ENCODE data around the gene GAA.

GAA gene

DNA sequence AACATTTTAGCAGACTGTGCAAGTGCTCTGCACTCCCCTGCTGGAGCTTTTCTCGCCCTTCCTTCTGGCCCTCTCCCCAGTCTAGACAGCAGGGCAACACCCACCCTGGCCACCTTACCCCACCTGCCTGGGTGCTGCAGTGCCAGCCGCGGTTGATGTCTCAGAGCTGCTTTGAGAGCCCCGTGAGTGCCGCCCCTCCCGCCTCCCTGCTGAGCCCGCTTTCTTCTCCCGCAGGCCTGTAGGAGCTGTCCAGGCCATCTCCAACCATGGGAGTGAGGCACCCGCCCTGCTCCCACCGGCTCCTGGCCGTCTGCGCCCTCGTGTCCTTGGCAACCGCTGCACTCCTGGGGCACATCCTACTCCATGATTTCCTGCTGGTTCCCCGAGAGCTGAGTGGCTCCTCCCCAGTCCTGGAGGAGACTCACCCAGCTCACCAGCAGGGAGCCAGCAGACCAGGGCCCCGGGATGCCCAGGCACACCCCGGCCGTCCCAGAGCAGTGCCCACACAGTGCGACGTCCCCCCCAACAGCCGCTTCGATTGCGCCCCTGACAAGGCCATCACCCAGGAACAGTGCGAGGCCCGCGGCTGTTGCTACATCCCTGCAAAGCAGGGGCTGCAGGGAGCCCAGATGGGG is 3.1 kb downstream of the GAA start:
- Histone ChIP-seq H3K4me3 (ENCODE audit: low read length in 2 of 2) (no peak overlapping the region), H3K27me3 (ENCODE audit: control insufficient read depth in 2 of 2, insufficient read depth in 2 of 2, low read length in 2 of 2) (no peaks in the 10 kb centered on the region), H3K9ac (ENCODE audit: low read depth in 1 of 2, low read length in 2 of 2) (no peak overlapping the region), H3K9me3 (ENCODE audit: control insufficient read depth in 2 of 2, low read length in 2 of 2) (no peaks in the 10 kb centered on the region), H3K27ac (ENCODE audit: low read depth in 2 of 2, low read length in 2 of 2) (no peak overlapping the region), H3K36me3 (ENCODE audit: control insufficient read depth in 2 of 2, insufficient read depth in 2 of 2, low read length in 2 of 2) (no peaks in the 10 kb centered on the region), H3K4me1 (ENCODE audit: control insufficient read depth in 2 of 2, insufficient read depth in 2 of 2, low read length in 2 of 2) (peaks cover 4 to 9% of the 10 kb centered on the region in 2 donors)

DNA sequence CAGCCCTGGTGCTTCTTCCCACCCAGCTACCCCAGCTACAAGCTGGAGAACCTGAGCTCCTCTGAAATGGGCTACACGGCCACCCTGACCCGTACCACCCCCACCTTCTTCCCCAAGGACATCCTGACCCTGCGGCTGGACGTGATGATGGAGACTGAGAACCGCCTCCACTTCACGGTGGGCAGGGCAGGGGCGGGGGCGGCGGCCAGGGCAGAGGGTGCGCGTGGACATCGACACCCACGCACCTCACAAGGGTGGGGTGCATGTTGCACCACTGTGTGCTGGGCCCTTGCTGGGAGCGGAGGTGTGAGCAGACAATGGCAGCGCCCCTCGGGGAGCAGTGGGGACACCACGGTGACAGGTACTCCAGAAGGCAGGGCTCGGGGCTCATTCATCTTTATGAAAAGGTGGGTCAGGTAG is 3.6 kb downstream of the GAA start:
- no peak overlapping the region for H3K9ac ChIP-seq (ENCODE audit: low read depth in 1 of 2, low read length in 2 of 2)
- no peak overlapping the region for H3K4me3 ChIP-seq (ENCODE audit: low read length in 2 of 2)
- no peaks in the 10 kb centered on the region for H3K9me3 ChIP-seq (ENCODE audit: control insufficient read depth in 2 of 2, low read length in 2 of 2)
- H3K36me3 ChIP-seq (ENCODE audit: control insufficient read depth in 2 of 2, insufficient read depth in 2 of 2, low read length in 2 of 2): no peaks in the 10 kb centered on the region
- no peak overlapping the region for H3K27ac ChIP-seq (ENCODE audit: low read depth in 2 of 2, low read length in 2 of 2)
- no peaks in the 10 kb centered on the region for H3K27me3 ChIP-seq (ENCODE audit: control insufficient read depth in 2 of 2, insufficient read depth in 2 of 2, low read length in 2 of 2)
- peaks cover 4 to 9% of the 10 kb centered on the region in 2 donors for H3K4me1 ChIP-seq (ENCODE audit: control insufficient read depth in 2 of 2, insufficient read depth in 2 of 2, low read length in 2 of 2)

DNA sequence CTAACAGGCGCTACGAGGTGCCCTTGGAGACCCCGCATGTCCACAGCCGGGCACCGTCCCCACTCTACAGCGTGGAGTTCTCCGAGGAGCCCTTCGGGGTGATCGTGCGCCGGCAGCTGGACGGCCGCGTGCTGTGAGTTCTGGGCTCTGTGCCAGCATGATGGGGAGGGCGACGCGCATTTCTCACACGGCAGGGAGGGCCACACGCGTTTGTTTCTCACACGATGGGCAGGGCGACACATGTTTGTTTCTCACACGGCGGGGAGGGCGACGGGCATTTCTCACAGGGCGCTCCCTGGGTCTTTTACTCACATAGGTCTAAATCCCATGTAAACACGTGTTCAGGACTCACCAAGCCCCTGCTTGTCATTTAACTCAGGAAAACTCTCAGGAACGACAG is 4.4 kb downstream of the GAA start:
- Histone ChIP-seq H3K9ac (ENCODE audit: low read depth in 1 of 2, low read length in 2 of 2) (no peak overlapping the region), H3K27ac (ENCODE audit: low read depth in 2 of 2, low read length in 2 of 2) (no peak overlapping the region), H3K4me1 (ENCODE audit: control insufficient read depth in 2 of 2, insufficient read depth in 2 of 2, low read length in 2 of 2) (peaks cover 4 to 6% of the 10 kb centered on the region in 2 donors)

DNA sequence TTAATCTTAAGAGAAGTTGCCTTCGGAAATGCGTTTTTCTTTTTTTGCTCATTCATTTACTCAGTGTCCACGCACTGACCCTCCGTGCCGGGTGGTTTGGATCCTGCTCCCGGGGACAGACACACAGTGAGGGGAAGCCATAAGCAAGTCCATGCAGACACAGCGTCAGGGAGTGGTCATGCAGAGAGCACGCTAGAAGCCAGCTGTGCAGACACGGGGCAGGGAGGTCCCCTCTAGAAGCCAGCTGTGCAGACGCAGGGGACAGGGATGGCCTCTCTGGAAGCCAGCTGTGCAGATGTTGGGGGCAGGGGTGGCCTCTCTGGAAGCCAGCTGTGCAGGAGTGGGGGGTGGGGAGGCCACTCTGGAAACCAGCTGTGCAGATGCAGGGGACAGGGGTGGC is 4.8 kb downstream of the GAA start:
- Histone ChIP-seq H3K27ac (ENCODE audit: low read depth in 2 of 2, low read length in 2 of 2) (no peak overlapping the region), H3K9me3 (ENCODE audit: control insufficient read depth in 2 of 2, low read length in 2 of 2) (no peaks in the 10 kb centered on the region), H3K9ac (ENCODE audit: low read depth in 1 of 2, low read length in 2 of 2) (no peak overlapping the region), H3K27me3 (ENCODE audit: control insufficient read depth in 2 of 2, insufficient read depth in 2 of 2, low read length in 2 of 2) (no peaks in the 10 kb centered on the region), H3K4me1 (ENCODE audit: control insufficient read depth in 2 of 2, insufficient read depth in 2 of 2, low read length in 2 of 2) (peaks cover 4 to 5% of the 10 kb centered on the region in 2 donors), H3K36me3 (ENCODE audit: control insufficient read depth in 2 of 2, insufficient read depth in 2 of 2, low read length in 2 of 2) (no peaks in the 10 kb centered on the region), H3K4me3 (ENCODE audit: low read length in 2 of 2) (no peak overlapping the region)

More for the DNA sequence above, 4.4 kb downstream of the GAA start:
- H3K36me3 ChIP-seq (ENCODE audit: control insufficient read depth in 2 of 2, insufficient read depth in 2 of 2, low read length in 2 of 2): no peaks in the 10 kb centered on the region
- H3K4me3 ChIP-seq (ENCODE audit: low read length in 2 of 2): no peak overlapping the region
- H3K27me3 ChIP-seq (ENCODE audit: control insufficient read depth in 2 of 2, insufficient read depth in 2 of 2, low read length in 2 of 2): no peaks in the 10 kb centered on the region
- no peaks in the 10 kb centered on the region for H3K9me3 ChIP-seq (ENCODE audit: control insufficient read depth in 2 of 2, low read length in 2 of 2)

DNA sequence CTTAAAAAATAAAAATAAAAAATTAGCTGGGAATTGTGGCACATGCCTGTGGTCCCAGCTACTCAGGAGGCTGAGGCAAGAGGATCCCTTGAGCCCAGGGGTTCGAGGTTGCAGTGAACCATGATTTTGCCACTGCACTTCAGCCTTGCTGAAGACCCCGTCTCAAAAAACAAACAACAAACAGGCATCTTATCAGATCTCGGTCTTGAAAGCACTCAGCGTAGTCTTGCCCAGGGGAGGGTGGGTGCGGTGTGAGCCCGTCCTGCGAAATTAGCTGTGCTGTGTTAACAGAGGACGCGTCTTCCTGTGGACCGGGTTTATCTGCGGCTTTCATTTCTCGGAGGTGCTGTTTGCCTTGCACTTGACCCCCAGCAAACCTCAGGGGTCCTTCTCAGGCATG is 5.4 kb downstream of the GAA start:
- Histone ChIP-seq H3K27me3 (ENCODE audit: control insufficient read depth in 2 of 2, insufficient read depth in 2 of 2, low read length in 2 of 2) (no peaks in the 10 kb centered on the region), H3K9ac (ENCODE audit: low read depth in 1 of 2, low read length in 2 of 2) (no peak overlapping the region), H3K27ac (ENCODE audit: low read depth in 2 of 2, low read length in 2 of 2) (no peak overlapping the region), H3K4me3 (ENCODE audit: low read length in 2 of 2) (no peak overlapping the region), H3K9me3 (ENCODE audit: control insufficient read depth in 2 of 2, low read length in 2 of 2) (no peaks in the 10 kb centered on the region), H3K36me3 (ENCODE audit: control insufficient read depth in 2 of 2, insufficient read depth in 2 of 2, low read length in 2 of 2) (no peaks in the 10 kb centered on the region), H3K4me1 (ENCODE audit: control insufficient read depth in 2 of 2, insufficient read depth in 2 of 2, low read length in 2 of 2) (peaks cover 3 to 5% of the 10 kb centered on the region in 2 donors)

DNA sequence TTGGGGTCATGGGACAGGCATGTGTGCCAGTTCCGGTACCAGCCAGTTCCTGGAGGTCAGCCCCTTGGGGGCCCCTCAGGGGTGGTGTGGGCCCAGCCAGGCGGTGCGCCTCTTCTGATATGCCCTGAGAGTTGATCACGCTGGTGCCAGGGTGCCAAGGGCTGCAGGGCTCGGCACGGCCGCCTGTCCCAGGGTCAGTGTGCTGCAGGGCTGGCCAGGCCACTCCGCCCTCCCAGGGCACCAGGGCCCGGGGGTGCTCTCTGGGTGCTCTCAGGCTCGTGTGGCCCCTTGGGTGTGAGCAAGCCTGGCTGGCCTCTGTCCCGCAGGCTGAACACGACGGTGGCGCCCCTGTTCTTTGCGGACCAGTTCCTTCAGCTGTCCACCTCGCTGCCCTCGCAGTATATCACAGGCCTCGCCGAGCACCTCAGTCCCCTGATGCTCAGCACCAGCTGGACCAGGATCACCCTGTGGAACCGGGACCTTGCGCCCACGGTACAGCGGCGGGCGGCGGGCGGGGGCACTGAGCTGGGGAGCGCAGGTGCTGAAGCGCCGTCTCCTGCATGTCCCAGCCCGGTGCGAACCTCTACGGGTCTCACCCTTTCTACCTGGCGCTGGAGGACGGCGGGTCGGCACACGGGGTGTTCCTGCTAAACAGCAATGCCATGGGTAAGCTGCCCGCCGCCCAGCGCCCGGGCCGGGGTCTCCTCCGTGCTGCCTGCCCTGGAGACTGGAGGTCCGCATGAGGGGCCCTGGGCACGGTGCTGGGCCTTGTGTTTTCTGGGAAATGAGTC is 6.0 kb downstream of the GAA start:
- H3K9me3 ChIP-seq (ENCODE audit: control insufficient read depth in 2 of 2, low read length in 2 of 2): no peaks in the 10 kb centered on the region
- H3K27me3 ChIP-seq (ENCODE audit: control insufficient read depth in 2 of 2, insufficient read depth in 2 of 2, low read length in 2 of 2): no peaks in the 10 kb centered on the region

DNA sequence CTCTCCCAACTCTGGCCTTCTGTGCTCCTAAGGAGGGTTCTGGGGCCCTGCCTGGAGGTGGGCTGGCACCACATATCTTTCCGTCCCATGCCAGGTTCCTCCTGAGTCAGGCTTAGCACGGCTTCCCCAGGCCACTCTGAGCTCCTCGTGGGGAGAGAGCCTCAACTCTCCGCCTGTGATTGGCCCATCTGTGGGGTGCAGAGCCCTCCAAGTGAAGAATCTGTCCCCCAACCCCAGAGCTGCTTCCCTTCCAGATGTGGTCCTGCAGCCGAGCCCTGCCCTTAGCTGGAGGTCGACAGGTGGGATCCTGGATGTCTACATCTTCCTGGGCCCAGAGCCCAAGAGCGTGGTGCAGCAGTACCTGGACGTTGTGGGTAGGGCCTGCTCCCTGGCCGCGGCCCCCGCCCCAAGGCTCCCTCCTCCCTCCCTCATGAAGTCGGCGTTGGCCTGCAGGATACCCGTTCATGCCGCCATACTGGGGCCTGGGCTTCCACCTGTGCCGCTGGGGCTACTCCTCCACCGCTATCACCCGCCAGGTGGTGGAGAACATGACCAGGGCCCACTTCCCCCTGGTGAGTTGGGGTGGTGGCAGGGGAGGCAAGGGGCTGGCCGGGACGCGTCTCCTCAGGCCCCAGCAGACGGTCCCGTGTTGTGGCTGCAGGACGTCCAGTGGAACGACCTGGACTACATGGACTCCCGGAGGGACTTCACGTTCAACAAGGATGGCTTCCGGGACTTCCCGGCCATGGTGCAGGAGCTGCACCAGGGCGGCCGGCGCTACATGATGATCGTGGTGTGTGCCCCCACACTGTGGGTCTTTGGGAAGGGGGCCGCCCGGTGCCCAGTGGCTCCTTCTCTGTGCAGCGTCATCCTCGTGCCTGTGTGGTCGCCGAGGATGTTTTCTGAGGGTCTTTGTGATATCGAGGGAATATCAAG is 6.9 kb downstream of the GAA start:
- H3K4me3 ChIP-seq (ENCODE audit: low read length in 2 of 2): no peak overlapping the region
- no peak overlapping the region for H3K27ac ChIP-seq (ENCODE audit: low read depth in 2 of 2, low read length in 2 of 2)
- no peaks in the 10 kb centered on the region for H3K36me3 ChIP-seq (ENCODE audit: control insufficient read depth in 2 of 2, insufficient read depth in 2 of 2, low read length in 2 of 2)
- H3K4me1 ChIP-seq (ENCODE audit: control insufficient read depth in 2 of 2, insufficient read depth in 2 of 2, low read length in 2 of 2): no peaks in the 10 kb centered on the region
- no peaks in the 10 kb centered on the region for H3K27me3 ChIP-seq (ENCODE audit: control insufficient read depth in 2 of 2, insufficient read depth in 2 of 2, low read length in 2 of 2)
- H3K9ac ChIP-seq (ENCODE audit: low read depth in 1 of 2, low read length in 2 of 2): no peak overlapping the region
- no peaks in the 10 kb centered on the region for H3K9me3 ChIP-seq (ENCODE audit: control insufficient read depth in 2 of 2, low read length in 2 of 2)

More for the DNA sequence above, 6.0 kb downstream of the GAA start:
- Histone ChIP-seq H3K36me3 (ENCODE audit: control insufficient read depth in 2 of 2, insufficient read depth in 2 of 2, low read length in 2 of 2) (no peaks in the 10 kb centered on the region), H3K9ac (ENCODE audit: low read depth in 1 of 2, low read length in 2 of 2) (no peak overlapping the region), H3K4me1 (ENCODE audit: control insufficient read depth in 2 of 2, insufficient read depth in 2 of 2, low read length in 2 of 2) (no peaks in the 10 kb centered on the region), H3K4me3 (ENCODE audit: low read length in 2 of 2) (no peak overlapping the region), H3K27ac (ENCODE audit: low read depth in 2 of 2, low read length in 2 of 2) (no peak overlapping the region)

DNA sequence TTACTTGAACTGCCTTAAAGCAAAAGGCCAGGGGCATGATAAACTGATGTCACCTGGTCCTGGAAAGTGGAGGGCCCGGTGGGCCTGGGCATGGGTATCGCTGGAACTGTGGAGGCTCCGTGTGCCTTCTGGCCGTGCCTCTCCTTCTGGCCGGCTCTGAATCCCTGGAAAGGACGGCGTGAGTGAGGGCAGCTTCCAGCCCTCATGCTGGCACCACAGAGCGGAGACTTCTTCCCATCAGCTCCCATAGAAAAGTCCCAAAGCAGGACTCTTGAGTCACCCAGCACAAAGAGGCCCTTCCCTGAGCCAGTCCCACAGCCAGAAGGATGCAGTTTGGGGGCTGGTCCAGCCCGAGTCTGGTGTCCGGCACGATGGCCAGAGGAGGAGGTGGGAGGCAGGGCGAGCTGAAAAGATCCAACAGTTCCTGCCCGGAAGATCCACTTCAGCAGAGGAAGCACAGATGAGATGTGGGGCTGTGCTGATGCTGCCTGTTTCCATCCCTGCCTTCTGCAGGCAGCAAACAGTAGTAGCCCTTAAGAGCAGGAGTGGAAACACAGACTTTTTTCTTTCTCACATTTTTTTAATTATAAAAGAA is 7.8 kb downstream of the GAA start:
- no peaks in the 10 kb centered on the region for H3K9me3 ChIP-seq (ENCODE audit: control insufficient read depth in 2 of 2, low read length in 2 of 2)
- no peak overlapping the region for H3K4me3 ChIP-seq (ENCODE audit: low read length in 2 of 2)
- no peaks in the 10 kb centered on the region for H3K27me3 ChIP-seq (ENCODE audit: control insufficient read depth in 2 of 2, insufficient read depth in 2 of 2, low read length in 2 of 2)
- H3K4me1 ChIP-seq (ENCODE audit: control insufficient read depth in 2 of 2, insufficient read depth in 2 of 2, low read length in 2 of 2): no peaks in the 10 kb centered on the region
- no peak overlapping the region for H3K9ac ChIP-seq (ENCODE audit: low read depth in 1 of 2, low read length in 2 of 2)
- H3K36me3 ChIP-seq (ENCODE audit: control insufficient read depth in 2 of 2, insufficient read depth in 2 of 2, low read length in 2 of 2): no peaks in the 10 kb centered on the region
- H3K27ac ChIP-seq (ENCODE audit: low read depth in 2 of 2, low read length in 2 of 2): no peak overlapping the region

DNA sequence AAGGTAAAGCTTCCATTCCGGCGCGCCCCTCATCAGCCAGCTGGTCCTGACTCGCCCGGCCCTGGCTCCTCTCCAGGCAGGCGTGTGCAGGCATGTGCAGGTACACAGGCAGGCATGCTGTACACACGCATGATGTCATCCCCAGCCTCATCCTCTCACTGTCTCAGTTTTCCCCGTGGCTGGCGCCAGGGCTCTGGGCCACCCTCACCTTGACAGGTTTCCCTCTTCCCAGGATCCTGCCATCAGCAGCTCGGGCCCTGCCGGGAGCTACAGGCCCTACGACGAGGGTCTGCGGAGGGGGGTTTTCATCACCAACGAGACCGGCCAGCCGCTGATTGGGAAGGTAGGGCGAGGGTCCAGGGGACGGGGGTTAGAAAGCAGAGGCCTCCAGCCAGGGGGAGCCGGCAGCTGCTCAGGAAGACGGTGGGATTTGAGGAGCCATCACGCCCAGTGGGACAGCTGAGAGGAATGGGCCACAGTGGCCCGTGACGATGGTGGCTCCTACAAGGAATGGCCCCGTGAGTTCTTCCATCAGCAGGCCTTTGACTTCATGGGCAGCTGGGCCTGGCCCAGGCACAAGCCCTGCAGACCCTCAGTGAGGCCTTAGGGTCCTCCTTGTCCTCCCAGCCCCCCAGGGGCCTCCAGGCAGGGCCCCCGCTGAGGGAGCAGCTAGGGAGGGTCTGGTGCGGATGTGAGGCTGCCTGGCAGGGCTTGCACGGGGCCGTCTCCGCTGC is 8.5 kb downstream of the GAA start:
- Histone ChIP-seq H3K4me3 (ENCODE audit: low read length in 2 of 2) (no peak overlapping the region), H3K4me1 (ENCODE audit: control insufficient read depth in 2 of 2, insufficient read depth in 2 of 2, low read length in 2 of 2) (no peaks in the 10 kb centered on the region), H3K9ac (ENCODE audit: low read depth in 1 of 2, low read length in 2 of 2) (no peak overlapping the region)

More for the DNA sequence above, 8.5 kb downstream of the GAA start:
- Histone ChIP-seq H3K27ac (ENCODE audit: low read depth in 2 of 2, low read length in 2 of 2) (no peak overlapping the region), H3K36me3 (ENCODE audit: control insufficient read depth in 2 of 2, insufficient read depth in 2 of 2, low read length in 2 of 2) (no peaks in the 10 kb centered on the region), H3K27me3 (ENCODE audit: control insufficient read depth in 2 of 2, insufficient read depth in 2 of 2, low read length in 2 of 2) (no peaks in the 10 kb centered on the region), H3K9me3 (ENCODE audit: control insufficient read depth in 2 of 2, low read length in 2 of 2) (no peaks in the 10 kb centered on the region)

Data from mucosa of rectum (tissue), 2 donors.